Suprapubic skin (tissue), 3 donors: ENCODE results near the gene CDH13.
A peak's percentile ranks its signal among the peaks of the same experiment; 100 is the strongest.

ENCODE experiments used
- POLR2A ChIP-seq, 2 donors: fragments of 450-650 bp; IDR thresholded peaks; one replicate each; pipeline ENCODE4 v1.6.1; 2017; ENCODE audit warnings: antibody characterized with exemption in 2 of 2, mild to moderate bottlenecking in 2 of 2, moderate library complexity in 2 of 2
- TF ChIP-seq, protein P1 (sequence below), 2 donors: fragments of 200-600 bp in 1 of 2; fragments of 450-650 bp in 1 of 2; sonication (generic) in 1 of 2; IDR thresholded peaks; one replicate each; pipeline ENCODE4 v1.5.1; 2016 to 2019; ENCODE audit warnings: antibody characterized with exemption in 2 of 2, mild to moderate bottlenecking in 1 of 2, moderate library complexity in 1 of 2

- no peak for TF ChIP-seq POLR2A (IDR thresholded peaks at IDR 0.05)
- TF ChIP-seq, protein P1, sequence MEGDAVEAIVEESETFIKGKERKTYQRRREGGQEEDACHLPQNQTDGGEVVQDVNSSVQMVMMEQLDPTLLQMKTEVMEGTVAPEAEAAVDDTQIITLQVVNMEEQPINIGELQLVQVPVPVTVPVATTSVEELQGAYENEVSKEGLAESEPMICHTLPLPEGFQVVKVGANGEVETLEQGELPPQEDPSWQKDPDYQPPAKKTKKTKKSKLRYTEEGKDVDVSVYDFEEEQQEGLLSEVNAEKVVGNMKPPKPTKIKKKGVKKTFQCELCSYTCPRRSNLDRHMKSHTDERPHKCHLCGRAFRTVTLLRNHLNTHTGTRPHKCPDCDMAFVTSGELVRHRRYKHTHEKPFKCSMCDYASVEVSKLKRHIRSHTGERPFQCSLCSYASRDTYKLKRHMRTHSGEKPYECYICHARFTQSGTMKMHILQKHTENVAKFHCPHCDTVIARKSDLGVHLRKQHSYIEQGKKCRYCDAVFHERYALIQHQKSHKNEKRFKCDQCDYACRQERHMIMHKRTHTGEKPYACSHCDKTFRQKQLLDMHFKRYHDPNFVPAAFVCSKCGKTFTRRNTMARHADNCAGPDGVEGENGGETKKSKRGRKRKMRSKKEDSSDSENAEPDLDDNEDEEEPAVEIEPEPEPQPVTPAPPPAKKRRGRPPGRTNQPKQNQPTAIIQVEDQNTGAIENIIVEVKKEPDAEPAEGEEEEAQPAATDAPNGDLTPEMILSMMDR (IDR thresholded peaks at IDR 0.05): peak in 1 of 2 donors; percentile 66
These were observed 22.9 kb upstream of the CDH13 start for GRCh38 chr16:82603784-82604411.
